Activated T-helper 17 cell treated with anti-CD3 and anti-CD28 coated beads, Interleukin-2, amount 50 U/mL, for 72 hours (primary cell): ENCODE measurements around the gene HOXA9. TPM values are rescaled to one million over a fixed set of nuclear protein-coding genes. Genes with fewer than 3 reads are reported as not detected.

Experiments used
- ATAC-seq: fragments of 150-1000 bp; cut with Tn5 transposase; replicated peaks from 2 replicates; pipeline ENCODE4 v1.10.0; 2021; ENCODE audit warnings: mild to moderate bottlenecking, moderate library complexity
- H3K27ac Mint-ChIP-seq: one replicate; pipeline ENCODE4 v1.8.0; 2022; ENCODE audit warnings: mixed read lengths
- H3K27me3 Mint-ChIP-seq: one replicate; pipeline ENCODE4 v1.8.0; 2022; ENCODE audit warnings: mixed read lengths
- H3K36me3 Mint-ChIP-seq: one replicate; pipeline ENCODE4 v1.8.0; 2022; ENCODE audit warnings: low read depth, mild to moderate bottlenecking, mixed read lengths
- H3K4me1 Mint-ChIP-seq: one replicate; pipeline ENCODE4 v1.8.0; 2022; ENCODE audit warnings: mixed read lengths
- H3K4me3 Mint-ChIP-seq: one replicate; pipeline ENCODE4 v1.8.0; 2022; ENCODE audit warnings: mild to moderate bottlenecking, mixed read lengths
- H3K9me3 Mint-ChIP-seq: one replicate; pipeline ENCODE4 v1.8.0; 2022; ENCODE audit warnings: mixed read lengths
- total RNA-seq, 2 donors: library from RNA; stranded (reverse); gene quantifications; one replicate each; pipeline ENCODE4 v1.2.3, GENCODE V29; 2022

HOXA9 gene
- total RNA-seq, 2 donors from 2014 or later, result not detected

DNA sequence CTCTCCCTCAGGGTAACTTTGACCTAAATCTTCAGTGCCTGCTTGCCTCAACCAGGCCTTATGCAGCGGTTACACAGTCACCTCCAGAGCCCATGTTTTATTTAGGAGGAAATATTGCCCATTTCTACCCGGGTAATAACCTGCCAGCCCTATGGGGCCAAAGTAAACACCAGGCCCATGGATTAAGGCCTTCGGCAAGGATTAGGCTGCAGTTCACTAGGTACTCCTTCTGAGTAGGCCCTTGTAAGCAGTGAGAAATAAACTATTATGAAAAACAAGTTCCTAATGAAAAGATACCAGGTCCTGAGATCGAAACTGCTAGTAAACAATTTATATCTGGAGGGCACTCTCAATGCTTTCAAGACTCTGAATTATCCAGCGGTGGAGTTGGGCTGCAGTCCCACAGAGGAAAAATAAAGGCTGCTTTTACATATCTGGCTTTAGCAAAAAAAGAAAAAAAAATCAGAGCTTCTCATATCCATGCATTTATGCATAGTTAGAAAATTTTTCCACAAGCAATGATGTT lies 12.5 kb upstream of the HOXA9 start:
- Mint-ChIP-seq H3K27me3 (peaks cover 44% of the 10 kb centered on the region), H3K36me3 (no peaks in the 10 kb centered on the region), H3K9me3 (no peaks in the 10 kb centered on the region), H3K4me3 (no peak overlapping the region), H3K27ac (no peak overlapping the region), H3K4me1 (peaks cover 5% of the 10 kb centered on the region)
- no peak for ATAC-seq

DNA sequence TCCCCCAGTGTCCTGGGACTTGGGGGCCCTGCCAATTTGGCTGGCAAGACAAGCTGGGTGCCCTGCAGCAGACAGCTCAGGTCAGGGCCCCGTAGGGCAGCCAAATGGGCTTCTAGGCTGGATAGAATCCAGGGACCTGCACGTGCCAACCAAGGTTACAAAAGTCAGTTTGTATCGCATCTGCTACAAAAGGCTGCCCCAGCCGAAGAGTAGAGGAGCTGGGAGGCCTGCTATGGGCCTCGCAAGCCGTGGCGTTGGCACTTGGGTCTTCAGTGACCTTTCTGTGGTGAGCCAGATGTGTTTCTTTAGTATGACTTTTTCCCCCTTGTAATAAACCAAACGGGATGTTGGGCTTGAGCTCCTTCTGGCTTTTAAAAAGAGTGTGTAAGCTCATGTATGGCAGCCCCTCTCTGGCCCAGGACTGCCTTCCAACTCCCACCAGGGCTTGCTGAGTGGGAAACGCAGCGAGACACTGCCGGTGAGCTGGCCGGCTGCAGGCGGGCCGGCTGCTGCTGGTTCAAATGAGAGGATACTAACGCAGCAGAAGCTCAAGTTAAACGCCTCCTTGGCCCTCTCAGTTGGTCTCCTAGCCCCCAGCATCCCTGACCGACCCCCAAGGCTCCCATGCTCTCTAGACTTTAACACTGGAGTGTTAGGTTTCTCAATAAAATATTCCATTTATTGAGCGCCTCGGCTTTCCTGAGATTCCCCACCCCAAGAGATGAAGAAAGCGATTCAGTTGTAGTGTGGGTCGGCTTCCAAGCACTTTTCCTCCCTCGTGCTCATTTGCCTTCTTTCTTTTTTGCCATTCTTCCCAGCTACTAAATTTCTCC lies 11.8 kb upstream of the HOXA9 start:
- Mint-ChIP-seq H3K36me3 (peaks cover 3% of the 10 kb centered on the region), H3K4me3 (no peak overlapping the region), H3K27me3 (peaks cover 44% of the 10 kb centered on the region), H3K4me1 (peaks cover 8% of the 10 kb centered on the region), H3K27ac (no peak overlapping the region), H3K9me3 (no peaks in the 10 kb centered on the region)
- ATAC-seq, result no peak

DNA sequence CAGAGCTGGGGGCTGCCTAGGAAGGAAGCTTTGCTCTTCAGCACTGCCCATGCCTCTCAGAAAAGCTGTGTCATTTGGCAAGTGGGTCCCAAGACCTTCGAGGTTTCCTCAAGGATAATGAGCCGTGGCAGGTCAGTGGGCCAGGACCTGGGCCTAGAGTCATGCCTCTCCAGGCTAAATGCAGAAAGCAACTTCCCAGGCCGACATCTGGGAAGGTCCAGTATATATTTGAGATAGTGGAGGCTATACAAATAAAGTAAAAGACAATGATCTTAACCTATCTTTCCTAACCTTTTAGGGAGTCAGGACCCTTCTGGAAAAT lies 11.1 kb upstream of the HOXA9 start:
- H3K4me3 Mint-ChIP-seq, result no peak overlapping the region
- peaks cover 51% of the 10 kb centered on the region for H3K27me3 Mint-ChIP-seq
- H3K9me3 Mint-ChIP-seq, result no peaks in the 10 kb centered on the region
- H3K4me1 Mint-ChIP-seq, result peaks cover 14% of the 10 kb centered on the region
- H3K27ac Mint-ChIP-seq, result no peak overlapping the region
- H3K36me3 Mint-ChIP-seq, result peaks cover 7% of the 10 kb centered on the region
- no peak for ATAC-seq

DNA sequence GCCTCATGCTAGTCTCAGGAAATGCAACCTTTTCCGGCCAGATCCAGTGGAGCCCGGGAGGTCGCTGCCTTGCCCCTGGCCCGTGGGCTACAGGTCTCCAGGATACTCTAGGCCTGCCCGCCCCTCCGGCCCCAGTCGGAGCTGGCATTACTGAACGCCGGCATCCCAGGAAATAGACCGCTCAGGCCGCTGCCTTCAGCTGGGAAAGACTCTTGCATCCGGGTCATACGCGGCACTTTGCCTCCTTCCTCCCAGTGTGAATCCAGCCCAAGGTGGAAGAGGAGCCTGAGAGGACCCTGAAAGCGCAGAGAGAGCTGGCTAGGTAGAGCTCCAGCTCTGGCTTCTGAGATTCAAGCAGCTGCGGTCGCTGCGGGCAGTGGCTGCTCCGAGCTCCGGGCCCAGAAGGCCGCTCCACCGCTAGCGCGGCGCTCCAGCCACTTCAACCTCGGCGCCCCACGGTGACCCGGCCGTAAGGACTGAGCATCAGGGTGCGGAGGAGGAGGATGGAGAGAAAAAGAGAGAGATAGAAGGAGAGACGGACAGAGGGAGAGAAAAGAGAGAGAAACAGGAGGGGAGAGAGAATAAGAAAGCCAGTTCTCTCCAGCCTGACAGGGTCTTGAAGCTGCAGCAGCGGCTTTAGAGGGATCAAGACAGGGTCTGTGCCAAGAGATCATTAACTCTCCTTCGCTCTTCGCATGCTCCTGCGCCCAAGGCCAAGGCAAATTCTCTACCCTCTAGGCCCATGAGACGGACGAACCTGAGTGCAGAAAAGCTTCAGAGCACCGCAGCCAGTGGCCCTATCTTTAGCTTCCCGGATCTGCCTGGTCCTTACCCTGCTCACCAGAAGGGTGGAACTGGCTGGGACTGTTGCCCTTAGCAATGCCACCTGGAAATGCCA lies 10.5 kb upstream of the HOXA9 start:
- Mint-ChIP-seq H3K9me3 (no peaks in the 10 kb centered on the region), H3K4me1 (peaks cover 14% of the 10 kb centered on the region), H3K4me3 (no peak overlapping the region), H3K36me3 (peaks cover 7% of the 10 kb centered on the region), H3K27me3 (peaks cover 52% of the 10 kb centered on the region), H3K27ac (no peak overlapping the region)
- ATAC-seq, result no peak

DNA sequence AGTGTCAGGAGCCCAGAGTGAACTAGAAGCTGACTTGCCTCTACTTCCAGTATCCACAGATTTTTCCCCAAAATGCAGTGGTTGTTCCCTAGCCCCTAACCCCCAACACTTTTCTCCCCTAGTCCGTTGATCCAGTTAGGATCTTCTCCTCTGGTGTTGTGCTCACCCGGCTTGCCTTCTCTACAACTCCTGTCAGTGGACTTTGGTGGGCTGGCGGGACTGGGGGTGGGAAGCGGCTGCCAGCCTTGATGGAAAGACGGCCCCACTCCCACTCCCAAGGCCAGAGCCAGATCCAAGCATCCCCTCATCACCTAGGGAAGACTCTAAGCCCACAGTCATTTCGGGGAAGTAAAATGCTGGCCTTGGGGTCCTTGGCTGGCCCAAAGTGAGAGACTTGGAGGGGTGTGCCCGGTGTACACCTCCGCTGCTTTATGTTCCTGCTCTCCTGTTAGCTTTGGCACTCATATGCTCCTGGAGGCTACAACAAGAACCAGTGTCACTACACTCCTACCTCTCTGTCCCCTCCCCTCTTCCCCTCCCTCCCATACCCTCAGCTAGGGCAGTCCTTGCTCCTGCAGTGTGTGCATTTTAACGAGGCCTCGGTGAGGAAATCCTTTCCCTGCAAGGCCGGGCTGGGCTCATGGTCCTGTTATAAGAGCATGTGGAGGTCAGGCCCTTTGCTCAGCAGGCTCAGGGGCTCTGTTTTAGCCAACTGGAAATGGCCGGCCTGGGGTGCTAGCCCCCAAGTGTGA lies 9.7 kb upstream of the HOXA9 start:
- Mint-ChIP-seq H3K4me1 (peaks cover 14% of the 10 kb centered on the region), H3K36me3 (peaks cover 7% of the 10 kb centered on the region), H3K9me3 (no peaks in the 10 kb centered on the region), H3K4me3 (peak overlapping the region; percentile 49), H3K27me3 (peaks cover 56% of the 10 kb centered on the region), H3K27ac (no peak overlapping the region)
- no peak for ATAC-seq

DNA sequence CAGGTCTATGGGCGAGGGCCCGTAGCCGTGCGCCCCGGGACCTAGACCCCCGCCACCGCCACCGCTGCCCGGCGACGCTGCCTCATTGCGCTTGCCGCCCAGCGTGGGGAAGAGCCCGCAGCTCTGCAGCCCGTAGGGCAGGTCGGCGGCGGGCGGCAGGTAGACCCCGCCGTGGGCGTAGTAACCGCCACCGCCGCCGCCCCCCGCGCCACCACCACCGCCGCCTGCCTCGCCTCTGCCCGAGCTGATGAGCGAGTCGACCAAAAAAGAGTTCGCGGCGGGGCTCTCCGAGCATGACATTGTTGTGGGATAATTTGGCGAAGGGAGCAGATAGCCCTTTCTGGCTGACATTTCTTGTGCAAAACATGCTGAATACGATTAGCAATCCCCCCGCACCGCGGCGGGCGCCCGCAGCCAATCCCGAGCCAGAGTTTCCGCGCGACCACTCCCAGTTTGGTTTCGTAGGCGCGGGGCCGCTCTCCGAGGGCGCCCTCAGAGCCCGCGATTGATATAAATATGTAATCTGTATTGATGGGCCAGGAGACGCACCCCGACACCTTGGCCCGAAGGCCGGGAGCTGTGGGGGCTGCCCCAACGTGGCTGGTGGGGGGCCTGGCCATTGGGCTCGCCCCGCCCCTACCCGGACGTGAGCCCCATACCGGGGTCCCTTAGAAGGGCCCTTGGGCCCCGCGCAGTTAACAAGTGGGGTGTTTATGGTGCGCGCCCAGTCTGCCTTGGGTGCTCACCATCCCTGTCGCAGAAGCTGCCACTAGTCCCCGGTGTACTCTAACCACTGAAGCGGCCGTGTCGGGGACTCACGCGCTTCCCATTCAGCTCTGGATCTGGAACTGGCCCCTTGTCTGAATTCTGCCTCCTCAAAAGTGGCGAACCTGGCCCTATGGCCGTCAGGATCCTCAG lies 8.9 kb upstream of the HOXA9 start, which contains the start of gene HOXA10:
Gene HOXA10, minus strand, starts transcription at position 365 of the 918 bp plus-strand sequence. Its CDS starts 14 bp downstream, at position 351.
- H3K4me3 Mint-ChIP-seq, result peak within 1 kb of the TSS; percentile 49
- no peak within 1 kb of the TSS for H3K27ac Mint-ChIP-seq
- no peak for ATAC-seq
- no peaks in the 10 kb centered on the region for H3K9me3 Mint-ChIP-seq
- H3K36me3 Mint-ChIP-seq, result peaks cover 7% of the 10 kb centered on the region
- H3K4me1 Mint-ChIP-seq, result peaks cover 8% of the 10 kb centered on the region
- H3K27me3 Mint-ChIP-seq, result peaks cover 48% of the 10 kb centered on the region

DNA sequence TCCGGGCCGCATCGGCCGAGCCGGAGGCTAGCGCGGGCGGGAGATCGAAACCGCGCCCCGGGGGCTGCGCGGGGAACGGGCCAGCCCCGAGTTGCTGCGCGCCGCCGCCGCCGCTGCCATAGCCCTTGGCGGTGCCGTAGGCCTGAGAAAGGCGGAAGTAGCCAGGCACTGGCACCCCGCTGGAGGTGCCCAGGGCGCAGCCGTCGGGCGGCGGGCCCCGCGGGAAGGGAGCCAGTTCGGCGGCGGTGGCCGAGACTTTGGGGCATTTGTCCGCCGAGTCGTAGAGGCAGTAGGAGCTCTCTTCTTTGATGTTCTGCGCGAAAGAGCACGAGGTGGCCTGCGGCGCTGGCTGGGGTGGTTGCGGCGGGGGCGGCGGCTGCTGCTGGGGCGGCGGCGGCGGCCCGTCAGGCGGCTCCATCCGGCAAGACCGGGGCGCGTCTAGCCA lies 8.2 kb upstream of the HOXA9 start:
- peaks cover 50% of the 10 kb centered on the region for H3K27me3 Mint-ChIP-seq
- peak; percentile 72 for ATAC-seq
- no peak overlapping the region for H3K27ac Mint-ChIP-seq
- no peaks in the 10 kb centered on the region for H3K9me3 Mint-ChIP-seq
- no peak overlapping the region for H3K4me3 Mint-ChIP-seq
- H3K4me1 Mint-ChIP-seq, result peaks cover 12% of the 10 kb centered on the region
- peaks cover 11% of the 10 kb centered on the region for H3K36me3 Mint-ChIP-seq

DNA sequence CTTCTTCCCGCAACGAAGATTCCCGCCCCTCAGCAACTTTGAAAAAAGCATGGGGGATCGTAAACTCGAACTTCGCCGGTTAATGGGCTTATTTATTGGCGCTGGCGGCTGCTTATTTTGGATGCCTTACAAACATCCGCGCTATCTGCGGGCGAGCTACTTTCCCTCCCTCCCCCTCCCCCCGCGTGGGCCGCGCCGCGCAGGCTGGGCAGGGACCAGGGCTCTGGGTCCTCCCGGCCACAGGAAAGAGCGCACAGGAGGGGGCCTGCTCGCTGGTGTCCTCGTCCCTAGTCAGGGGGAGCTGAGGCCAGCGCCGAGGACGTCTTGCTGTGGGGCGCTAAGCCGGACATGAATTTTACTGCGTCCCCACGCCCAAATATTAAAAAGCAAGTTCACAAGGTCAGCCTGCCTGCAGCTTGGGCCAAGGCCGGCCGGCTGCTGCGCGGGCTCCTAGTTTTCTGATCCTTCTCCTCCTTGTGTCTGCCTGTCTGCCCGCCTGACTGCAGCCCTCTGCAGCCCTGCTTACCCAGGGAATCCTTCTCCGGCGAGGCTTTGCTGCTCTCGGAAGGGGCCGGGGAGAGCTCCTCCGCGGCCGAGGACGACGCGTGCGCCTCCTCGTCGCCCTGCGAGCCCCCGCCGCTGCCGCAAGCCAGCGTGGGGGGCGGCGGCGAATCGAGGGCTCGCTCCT lies 7.6 kb upstream of the HOXA9 start:
- Mint-ChIP-seq H3K27ac (no peak overlapping the region), H3K27me3 (peaks cover 50% of the 10 kb centered on the region), H3K4me1 (peaks cover 14% of the 10 kb centered on the region), H3K36me3 (peaks cover 16% of the 10 kb centered on the region), H3K4me3 (peak overlapping the region; percentile 51), H3K9me3 (no peaks in the 10 kb centered on the region)
- peak; percentile 26 for ATAC-seq

DNA sequence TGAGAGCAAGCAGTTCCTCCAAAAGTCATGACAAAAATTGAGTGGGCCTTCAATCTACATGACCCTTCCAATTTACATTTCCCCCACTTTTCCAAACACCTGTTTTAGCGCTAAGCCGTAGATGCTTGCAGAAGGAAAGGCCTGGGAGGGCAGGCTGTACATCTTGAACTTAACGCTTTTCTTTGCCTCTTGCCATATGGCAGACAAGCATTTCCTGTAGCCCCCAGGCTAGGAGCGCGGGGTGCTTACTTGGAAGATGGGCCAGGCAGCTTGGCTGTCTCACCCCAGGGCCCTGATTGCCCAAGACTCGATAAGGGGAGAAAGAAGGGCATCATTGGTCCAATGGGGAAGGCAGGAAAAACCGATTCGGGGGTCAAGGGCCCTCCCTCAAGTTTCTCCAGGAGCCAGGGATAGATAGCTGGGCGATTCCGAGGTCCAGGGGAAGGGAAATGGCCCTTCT lies 7.0 kb upstream of the HOXA9 start:
- peaks cover 50% of the 10 kb centered on the region for H3K27me3 Mint-ChIP-seq
- peaks cover 16% of the 10 kb centered on the region for H3K36me3 Mint-ChIP-seq
- H3K4me3 Mint-ChIP-seq, result peak overlapping the region; percentile 51
- H3K4me1 Mint-ChIP-seq, result peaks cover 14% of the 10 kb centered on the region
- no peak for ATAC-seq
- H3K9me3 Mint-ChIP-seq, result no peaks in the 10 kb centered on the region
- H3K27ac Mint-ChIP-seq, result peak overlapping the region; percentile 46

DNA sequence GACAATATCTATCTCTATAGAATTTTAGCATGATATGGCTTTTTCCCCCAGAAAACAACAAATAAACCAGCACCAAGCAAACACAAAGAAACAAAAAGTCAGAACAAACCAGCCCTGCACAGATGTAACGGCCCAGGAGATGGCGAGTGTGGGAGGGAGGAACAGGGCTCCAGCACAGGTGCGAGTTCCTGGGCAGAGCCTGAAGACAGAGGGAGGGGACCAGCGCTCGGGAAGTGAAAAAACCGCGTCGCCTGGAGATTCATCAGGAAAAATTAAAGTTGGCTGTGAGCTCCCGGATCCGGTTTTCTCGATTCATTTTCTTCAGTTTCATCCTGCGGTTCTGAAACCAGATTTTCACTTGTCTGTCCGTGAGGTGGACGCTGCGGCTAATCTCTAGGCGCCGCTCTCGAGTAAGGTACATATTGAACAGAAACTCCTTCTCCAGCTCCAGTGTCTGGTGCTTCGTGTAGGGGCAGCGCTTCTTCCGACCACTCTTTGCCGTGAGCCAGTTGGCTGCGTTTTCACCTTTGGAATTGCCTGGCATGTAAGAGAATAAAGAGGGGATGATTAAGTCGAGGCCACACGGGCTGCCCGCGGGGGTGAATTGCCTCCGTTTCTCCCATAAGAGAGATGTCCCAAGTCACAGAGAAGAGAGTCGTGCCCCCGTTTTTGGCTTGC lies 6.4 kb upstream of the HOXA9 start:
- peak overlapping the region; percentile 51 for H3K4me3 Mint-ChIP-seq
- ATAC-seq, result no peak
- peaks cover 14% of the 10 kb centered on the region for H3K4me1 Mint-ChIP-seq
- peak overlapping the region; percentile 46 for H3K27ac Mint-ChIP-seq
- peaks cover 56% of the 10 kb centered on the region for H3K27me3 Mint-ChIP-seq
- peaks cover 16% of the 10 kb centered on the region for H3K36me3 Mint-ChIP-seq
- no peaks in the 10 kb centered on the region for H3K9me3 Mint-ChIP-seq

DNA sequence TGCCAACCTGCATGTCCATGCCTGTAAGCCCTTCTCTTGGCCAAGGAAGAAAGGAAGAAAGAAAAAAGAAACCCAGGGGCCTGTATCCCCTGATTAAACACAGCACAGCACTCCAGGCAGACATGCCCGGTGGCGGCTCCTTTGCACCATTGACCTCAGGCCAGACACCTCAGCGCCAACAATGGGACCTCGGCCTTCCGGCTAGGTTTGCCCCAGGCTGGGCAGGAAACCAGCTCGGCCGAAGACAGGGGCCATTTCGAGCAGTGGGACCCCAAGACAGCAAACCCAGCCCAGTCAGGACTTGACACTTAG lies 5.9 kb upstream of the HOXA9 start:
- no peak for ATAC-seq
- peaks cover 14% of the 10 kb centered on the region for H3K4me1 Mint-ChIP-seq
- peaks cover 16% of the 10 kb centered on the region for H3K36me3 Mint-ChIP-seq
- no peak overlapping the region for H3K27ac Mint-ChIP-seq
- H3K27me3 Mint-ChIP-seq, result peaks cover 56% of the 10 kb centered on the region
- no peaks in the 10 kb centered on the region for H3K9me3 Mint-ChIP-seq
- H3K4me3 Mint-ChIP-seq, result no peak overlapping the region

DNA sequence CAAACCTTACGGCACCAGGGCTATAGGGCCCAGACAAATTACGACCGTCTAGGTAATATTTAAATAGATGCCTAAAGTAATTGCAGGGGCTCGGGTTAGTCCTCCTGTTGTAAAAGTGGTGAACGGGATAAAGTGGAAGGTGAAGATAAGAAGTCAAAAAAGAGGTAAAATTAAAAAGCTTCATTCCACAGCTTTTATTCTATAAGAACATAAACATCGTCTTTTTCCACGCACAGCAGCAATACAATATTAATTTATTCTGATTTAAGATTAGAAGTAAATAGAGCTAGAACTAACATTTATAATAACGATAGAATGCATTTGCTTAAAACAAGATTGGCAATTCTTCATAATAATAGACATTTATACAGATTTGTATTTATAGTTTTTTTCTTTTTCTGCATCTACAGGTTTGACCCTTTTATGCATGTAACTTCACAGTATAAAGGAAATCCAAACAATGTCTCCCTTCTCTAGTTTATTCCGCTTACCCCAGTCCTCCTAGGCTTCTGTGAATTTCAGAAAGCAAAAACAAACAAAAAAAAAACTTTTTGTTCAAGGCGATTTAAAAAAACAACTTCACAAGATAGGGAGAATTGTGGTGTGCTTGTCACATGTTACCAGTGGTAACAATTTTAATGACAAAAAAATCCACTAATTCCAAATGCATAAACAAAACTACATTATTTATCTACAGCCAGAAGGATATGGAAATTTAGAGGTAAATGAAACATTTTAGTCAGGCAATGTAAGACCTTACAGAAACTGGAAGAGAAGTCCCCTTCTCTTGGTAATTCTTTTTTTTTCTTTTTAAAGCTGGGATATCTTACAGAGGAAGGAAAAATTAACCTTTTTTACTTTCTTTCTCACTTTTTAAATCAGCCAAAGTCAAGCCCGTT lies 5.3 kb upstream of the HOXA9 start:
- H3K27ac Mint-ChIP-seq, result no peak overlapping the region
- peaks cover 16% of the 10 kb centered on the region for H3K4me1 Mint-ChIP-seq
- no peaks in the 10 kb centered on the region for H3K9me3 Mint-ChIP-seq
- no peak overlapping the region for H3K4me3 Mint-ChIP-seq
- H3K27me3 Mint-ChIP-seq, result peaks cover 55% of the 10 kb centered on the region
- H3K36me3 Mint-ChIP-seq, result peaks cover 19% of the 10 kb centered on the region
- no peak for ATAC-seq
